ENCODE results near the gene COL25A1. TPM values are rescaled to one million over a fixed set of nuclear protein-coding genes. Genes with fewer than 3 reads are reported as not detected.

The COL25A1 gene
- total RNA-seq, 1 experiment from 2014 or later = not detected

DNA sequence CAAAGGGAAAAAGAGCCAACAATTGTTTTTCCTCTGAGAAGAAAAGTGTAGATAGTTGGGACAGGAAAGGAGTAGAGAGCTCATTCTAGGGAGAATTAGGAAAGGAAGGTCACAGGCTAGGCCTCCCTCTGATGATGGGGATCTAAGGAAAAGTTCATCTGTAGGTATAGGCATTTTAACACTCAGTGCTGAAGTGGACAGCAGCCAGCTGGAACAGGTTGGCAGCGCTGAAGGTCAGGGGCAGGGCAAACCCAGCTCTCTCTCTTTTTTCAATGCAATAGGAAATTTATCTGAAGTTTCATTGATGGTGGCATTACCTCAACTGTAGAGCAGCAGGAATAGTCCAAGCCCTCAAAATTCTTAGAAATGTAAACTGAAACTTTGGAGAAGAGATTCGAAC lies 441.1 kb downstream of the COL25A1 start:
- Histone ChIP-seq H3K4me3 (ENCODE audit: low read depth in 2 of 2, low read length in 2 of 2) (no peak overlapping the region), H3K36me3 (ENCODE audit: control insufficient read depth, insufficient read depth, low read length) (no peaks in the 10 kb centered on the region), H3K27ac (ENCODE audit: low read length) (no peak overlapping the region), H3K4me1 (ENCODE audit: control insufficient read depth, insufficient read depth, low read length) (no peaks in the 10 kb centered on the region), H3K27me3 (ENCODE audit: control insufficient read depth, insufficient read depth, low read length) (no peaks in the 10 kb centered on the region), H3K9me3 (ENCODE audit: control insufficient read depth, insufficient read depth, low read depth, low read length) (no peaks in the 10 kb centered on the region)
- in situ Hi-C loops (cut with HindIII; ENCODE audit: low pct_unique_long_range_greater_than_20kb, low sequenced_read_pairs) (no loop called here), intact Hi-C loops (cut with micrococcal nuclease; ENCODE audit: unreplicated experiment) (no loop called here)
- ATAC-seq (no peak), DNase-seq (ENCODE audit: low read depth, low spot score) (no peak)
- TF ChIP-seq REST (IDR thresholded peaks at IDR 0.05; ENCODE audit: insufficient read depth in 1 of 2, low read depth in 2 of 2, low read length in 1 of 2) (peak; percentile 59 to 65; a peak in 1 of 4 replicates), TCF7L2 (IDR thresholded peaks at IDR 0.05; ENCODE audit: low read depth, low read length) (no peak), SIN3A (IDR thresholded peaks at IDR 0.05; ENCODE audit: borderline replicate concordance, insufficient read depth, low read depth, low read length) (no peak), POLR2AphosphoS5 (IDR thresholded peaks at IDR 0.05; ENCODE audit: low read depth, low read length) (no peak), CTCF (IDR thresholded peaks at IDR 0.05) (no peak)
- no TSS peak for BruUV-seq (replicated peaks)
- CTCF ChIA-PET = no interaction called here
- POLR2A ChIA-PET = no interaction called here

GRCh38 chr4:108854786-108855185 lies 447.7 kb downstream of the COL25A1 start:
- ATAC-seq = no peak

More at GRCh38 chr4:108854786-108855185, 447.7 kb downstream of the COL25A1 start:
- in situ Hi-C loops (cut with HindIII; ENCODE audit: low pct_unique_long_range_greater_than_20kb, low sequenced_read_pairs) = no loop called here
- intact Hi-C loops (cut with micrococcal nuclease; ENCODE audit: unreplicated experiment) = no loop called here
- no peak for DNase-seq (ENCODE audit: low read depth, low spot score)
- ChIA-PET POLR2A (interaction anchor here (0.6 kb wide), 1 partner anchor 777 kb away, joined by 3 read pairs; no protein-coding TSS in a partner anchor), CTCF (no interaction called here)
- H3K9me3 ChIP-seq (ENCODE audit: control insufficient read depth, insufficient read depth, low read depth, low read length) = no peaks in the 10 kb centered on the region
- BruUV-seq (replicated peaks) = no TSS peak
- no peaks in the 10 kb centered on the region for H3K36me3 ChIP-seq (ENCODE audit: control insufficient read depth, insufficient read depth, low read length)
- no peaks in the 10 kb centered on the region for H3K27me3 ChIP-seq (ENCODE audit: control insufficient read depth, insufficient read depth, low read length)
- H3K4me1 ChIP-seq (ENCODE audit: control insufficient read depth, insufficient read depth, low read length) = no peaks in the 10 kb centered on the region
- H3K27ac ChIP-seq (ENCODE audit: low read length) = no peak overlapping the region
- no peak overlapping the region for H3K4me3 ChIP-seq (ENCODE audit: low read depth in 2 of 2, low read length in 2 of 2)
- no peak for TF ChIP-seq TCF7L2 (IDR thresholded peaks at IDR 0.05; ENCODE audit: low read depth, low read length)
- no peak for TF ChIP-seq CTCF (IDR thresholded peaks at IDR 0.05)
- no peak for TF ChIP-seq POLR2AphosphoS5 (IDR thresholded peaks at IDR 0.05; ENCODE audit: low read depth, low read length)
- TF ChIP-seq SIN3A (IDR thresholded peaks at IDR 0.05; ENCODE audit: borderline replicate concordance, insufficient read depth, low read depth, low read length) = no peak
- no peak for TF ChIP-seq REST (IDR thresholded peaks at IDR 0.05; ENCODE audit: insufficient read depth in 1 of 2, low read depth in 2 of 2, low read length in 1 of 2)

Measured in Panc1 (cell line).